ENCODE data around the gene ACKR2. TPM values are rescaled to one million over a fixed set of nuclear protein-coding genes. Genes with fewer than 3 reads are reported as not detected.

ACKR2 gene
- total and polyA plus RNA-seq, 2 of the 13 experiments (the other 11 are each of a cell fraction or from before 2014, with no cell fraction given), result 1.1 to 1.9 TPM

- TF ChIP-seq BCLAF1 (IDR thresholded peaks at IDR 0.05) (no peak), ATF4 (CRISPR knock-in tag; IDR thresholded peaks at IDR 0.05) (peak in 1 of 2 experiments; percentile 6; a peak in 1 of 4 replicates), THAP8 (CRISPR knock-in tag; IDR thresholded peaks at IDR 0.05; ENCODE audit: borderline replicate concordance) (no peak), STAT5B (CRISPR knock-in tag; IDR thresholded peaks at IDR 0.05) (no peak), NCOA2 (CRISPR knock-in tag; IDR thresholded peaks at IDR 0.05) (peak; percentile 88), ATF7-NPFF (CRISPR knock-in tag; IDR thresholded peaks at IDR 0.05; ENCODE audit: low read depth) (no peak), ZNF143 (CRISPR knock-in tag; IDR thresholded peaks at IDR 0.05) (no peak), ZNF17 (CRISPR knock-in tag; IDR thresholded peaks at IDR 0.05) (no peak), ZNF407 (CRISPR knock-in tag; IDR thresholded peaks at IDR 0.05; ENCODE audit: not compliant biosample characterization) (no peak), FOXA3 (CRISPR knock-in tag; IDR thresholded peaks at IDR 0.05) (peak; percentile 87), ZNF501 (CRISPR knock-in tag; IDR thresholded peaks at IDR 0.05) (no peak), ZNF576 (CRISPR knock-in tag; IDR thresholded peaks at IDR 0.05) (no peak), SIN3A (IDR thresholded peaks at IDR 0.05; ENCODE audit: borderline replicate concordance, low read depth, low read length) (no peak), MLX (CRISPR knock-in tag; IDR thresholded peaks at IDR 0.05) (peak; percentile 58; the same call in 1 of the 2 replicates), ZNF251 (CRISPR knock-in tag; IDR thresholded peaks at IDR 0.05) (no peak), GTF2F1 (IDR thresholded peaks at IDR 0.05; ENCODE audit: low read length) (no peak), ZNF296 (CRISPR knock-in tag; conservative IDR thresholded peaks at IDR 0.05) (no peak)
Measured at GRCh38 chr3:42829083-42829627, 19.9 kb downstream of the ACKR2 start (continued).
